ENCODE measurements around the gene MMP17. TPM values are rescaled to one million over a fixed set of nuclear protein-coding genes. Genes with fewer than 3 reads are reported as not detected.

The MMP17 gene
- total RNA-seq, 4 donors from 2014 or later = 0.38 to 10.1 (median 4.1) TPM

GRCh38 chr12:131856366-131857097 lies 28.3 kb downstream of the MMP17 start:
- peaks cover 0 to 4% of the 10 kb centered on the region in 2 donors for H3K4me1 ChIP-seq
- 71 to 75% methylated on average over 10 of the region's 10 CpGs for WGBS, 2 donors
- TF ChIP-seq POLR2A (IDR thresholded peaks at IDR 0.05) = no peak
- no peaks in the 10 kb centered on the region for H3K27me3 ChIP-seq
- intact Hi-C loops (cut with DNase I) = no loop called here
- no peak for DNase-seq
- no peaks in the 10 kb centered on the region for H3K36me3 ChIP-seq
- H3K4me3 ChIP-seq (replicated peaks in 1 of 3) = no peak overlapping the region
- no peak overlapping the region for H3K27ac ChIP-seq
- no peaks in the 10 kb centered on the region for H3K9me3 ChIP-seq

GRCh38 chr12:131857908-131858850 lies 30.0 kb downstream of the MMP17 start:
- no peaks in the 10 kb centered on the region for H3K27me3 ChIP-seq
- 72 to 80% methylated on average over 21 of the region's 21 CpGs for WGBS, 2 donors
- no peaks in the 10 kb centered on the region for H3K9me3 ChIP-seq
- intact Hi-C loops (cut with DNase I) = no loop called here
- no peak overlapping the region for H3K4me3 ChIP-seq (replicated peaks in 1 of 3)
- no peak for DNase-seq
- peaks cover 0 to 4% of the 10 kb centered on the region in 2 donors for H3K4me1 ChIP-seq
- no peaks in the 10 kb centered on the region for H3K36me3 ChIP-seq
- no peak overlapping the region for H3K27ac ChIP-seq
- TF ChIP-seq POLR2A (IDR thresholded peaks at IDR 0.05) (no peak), CTCF (IDR thresholded peaks at IDR 0.05) (no peak)

GRCh38 chr12:131860472-131861260 lies 32.5 kb downstream of the MMP17 start:
- WGBS, 2 donors = 32 to 45% methylated on average over 21 to 22 of the region's 22 CpGs
- peaks cover 0 to 4% of the 10 kb centered on the region in 2 donors for H3K4me1 ChIP-seq
- H3K36me3 ChIP-seq = no peaks in the 10 kb centered on the region
- intact Hi-C loops (cut with DNase I) = no loop called here
- no peaks in the 10 kb centered on the region for H3K9me3 ChIP-seq
- H3K27me3 ChIP-seq = no peaks in the 10 kb centered on the region
- peak; percentile 77 to 81 for DNase-seq
- TF ChIP-seq POLR2A (IDR thresholded peaks at IDR 0.05) = no peak
- TF ChIP-seq CTCF (IDR thresholded peaks at IDR 0.05) = no peak
- H3K27ac ChIP-seq = no peak overlapping the region
- no peak overlapping the region for H3K4me3 ChIP-seq (replicated peaks in 1 of 3)

- Histone ChIP-seq H3K4me3 (replicated peaks in 1 of 3) (no peak overlapping the region), H3K27me3 (no peaks in the 10 kb centered on the region), H3K4me1 (peaks cover 0 to 4% of the 10 kb centered on the region in 2 donors), H3K36me3 (no peaks in the 10 kb centered on the region), H3K9me3 (no peaks in the 10 kb centered on the region), H3K27ac (no peak overlapping the region)
- TF ChIP-seq POLR2A (IDR thresholded peaks at IDR 0.05) = no peak
- no peak for TF ChIP-seq CTCF (IDR thresholded peaks at IDR 0.05)
- 87 to 90% methylated on average over 12 of the region's 12 CpGs for WGBS, 2 donors
- DNase-seq = no peak
- intact Hi-C loops (cut with DNase I) = no loop called here
Observed at GRCh38 chr12:131861261-131862083, 33.3 kb downstream of the MMP17 start.

All from thyroid gland (tissue), 4 donors.